Adrenal gland (tissue), 12 donors: ENCODE data around the gene KIAA2012. TPM values are rescaled to one million over a fixed set of nuclear protein-coding genes. Genes with fewer than 3 reads are reported as not detected.

ENCODE experiments used
- DNase-seq, 7 donors: peaks; one replicate each; pipeline ENCODE4 v3.0.0-alpha.2; 2019 to 2020
- H3K27ac ChIP-seq, 5 donors: fragments of 200-600 bp; sonication (generic) in 4 of 5; 1 replicate in 3 of 5; 2 replicates in 2 of 5; pipeline versions ENCODE4 v1.5.1 to v1.8.0; 2016 to 2020; ENCODE audit warnings: mild to moderate bottlenecking in 1 of 5
- H3K27me3 ChIP-seq: fragments of 200-600 bp; 2 replicates; pipeline ENCODE4 v1.8.0; 2021
- H3K36me3 ChIP-seq, 2 donors: fragments of 200-600 bp; replicated peaks in 1 of 2; 1 replicate in 1 of 2; 2 replicates in 1 of 2; pipeline versions ENCODE4 v1.5.1 to v1.8.0; 2018 to 2022
- H3K4me1 ChIP-seq, 2 donors: fragments of 200-600 bp; replicated peaks in 1 of 2; 1 replicate in 1 of 2; 2 replicates in 1 of 2; pipeline versions ENCODE4 v1.5.1 to v1.8.0; 2018 to 2021
- H3K4me3 ChIP-seq, 4 donors: fragments of 200-600 bp; sonication (generic) in 3 of 4; one replicate each; pipeline ENCODE4 v1.5.1; 2016 to 2018
- H3K9me3 ChIP-seq, 3 donors: fragments of 200-600 bp; sonication (generic) in 1 of 3; replicated peaks in 1 of 3; 1 replicate in 2 of 3; 2 replicates in 1 of 3; pipeline versions ENCODE4 v1.5.1 to v1.8.0; 2016 to 2021
- POLR2A ChIP-seq, 2 donors: fragments of 450-650 bp; IDR thresholded peaks; one replicate each; pipeline ENCODE4 v1.6.1; 2017; ENCODE audit warnings: antibody characterized with exemption in 2 of 2, mild to moderate bottlenecking in 2 of 2, moderate library complexity in 1 of 2
- WGBS, 4 donors: extraction: QIAGEN DNeasy Blood & Tissue Kit in 2 of 4; methylation state at CpG; one replicate each; pipeline versions ENCODE4 v1.1.5 to v1.1.7; 2013 to 2017; 5-methylcytosine and 5-hydroxymethylcytosine counted together
- intact Hi-C, 2 donors: fragments of 100-400 bp; cut with DNase I; formaldehyde crosslinking; loops; one replicate each; pipeline versions ENCODE4 v1.14.1 to v1.15.0; 2022 to 2023
- polyA plus RNA-seq, 3 donors: library from polyadenylated mRNA; stranded (reverse); fragments of 200-250 nt in 2 of 3; fragments of 350-450 nt in 1 of 3; fragmentation: Illumina TruSeq in 1 of 3; extraction: RNeasy Lipid Tissue Mini Kit (QIAGEN cat#74804) in 1 of 3; gene quantifications; one replicate each; pipeline ENCODE4 v1.2.3, GENCODE V29; 2013 to 2014
- total RNA-seq, 9 donors: library from RNA; depleted of rRNA in 4 of 9; stranded (reverse); fragments of >200 nt in 4 of 9; fragments of 120-200 nt in 1 of 9; fragmentation: NEBNext Ultra II Directional in 1 of 9; extraction: Animal tissue kit (Norgen Biotek cat#: 25700) in 1 of 9; gene quantifications; one replicate each; pipeline versions ENCODE4 v1.1.0 to v1.2.4, GENCODE V29; 2013 to 2023
- TF ChIP-seq, protein P1 (sequence below), 6 experiments: fragments of 450-650 bp in 4 of 6; fragments of 200-600 bp in 2 of 6; sonication (generic) in 1 of 6; IDR thresholded peaks; 1 replicate in 5 of 6; 2 replicates in 1 of 6; pipeline versions ENCODE4 v1.5.1 to v1.8.0; 2016 to 2021; ENCODE audit warnings: antibody characterized with exemption in 6 of 6, mild to moderate bottlenecking in 2 of 6, moderate library complexity in 1 of 6
- donor health status: healthy with polysubstance abuse.
- donor health status: Bipolar disorder and iron deficiency.
- donor health status: DM: yes; HTN: yes; CAD: no.
- donor health status: DM: no; HTN: no; CAD: no.
- donor health status: DM: no; HTN: no; CAD: no.
- donor health status: DM: yes; HTN: yes; CAD: no.

The KIAA2012 gene
- total and polyA plus RNA-seq, 12 donors, result 0.09 to 0.16 (median 0.11) TPM; not detected in 9

DNA sequence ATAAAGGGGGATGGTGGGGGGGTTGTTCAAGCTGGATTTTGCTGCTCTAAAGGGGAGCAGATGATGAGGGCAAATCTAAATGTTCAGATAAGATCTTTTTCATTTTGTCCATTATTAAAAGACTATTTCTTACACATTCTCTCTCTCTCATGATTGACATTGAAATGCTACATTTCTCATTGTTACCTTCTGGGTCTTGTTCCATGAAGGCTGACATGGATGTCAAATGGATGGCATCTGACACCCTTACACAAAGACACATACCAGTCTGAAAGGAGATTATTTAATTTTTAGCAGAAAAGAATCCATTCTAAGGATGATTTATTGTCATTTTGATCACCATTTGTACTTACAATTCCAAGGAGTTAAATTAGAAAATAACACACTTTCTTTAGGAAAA is 28.3 kb upstream of the KIAA2012 start:
- Histone ChIP-seq H3K36me3 (no peaks in the 10 kb centered on the region), H3K4me3 (no peak overlapping the region), H3K27ac (no peak overlapping the region), H3K27me3 (no peaks in the 10 kb centered on the region), H3K4me1 (no peaks in the 10 kb centered on the region), H3K9me3 (no peaks in the 10 kb centered on the region)
- no peak for TF ChIP-seq POLR2A (IDR thresholded peaks at IDR 0.05)
- TF ChIP-seq, protein P1, sequence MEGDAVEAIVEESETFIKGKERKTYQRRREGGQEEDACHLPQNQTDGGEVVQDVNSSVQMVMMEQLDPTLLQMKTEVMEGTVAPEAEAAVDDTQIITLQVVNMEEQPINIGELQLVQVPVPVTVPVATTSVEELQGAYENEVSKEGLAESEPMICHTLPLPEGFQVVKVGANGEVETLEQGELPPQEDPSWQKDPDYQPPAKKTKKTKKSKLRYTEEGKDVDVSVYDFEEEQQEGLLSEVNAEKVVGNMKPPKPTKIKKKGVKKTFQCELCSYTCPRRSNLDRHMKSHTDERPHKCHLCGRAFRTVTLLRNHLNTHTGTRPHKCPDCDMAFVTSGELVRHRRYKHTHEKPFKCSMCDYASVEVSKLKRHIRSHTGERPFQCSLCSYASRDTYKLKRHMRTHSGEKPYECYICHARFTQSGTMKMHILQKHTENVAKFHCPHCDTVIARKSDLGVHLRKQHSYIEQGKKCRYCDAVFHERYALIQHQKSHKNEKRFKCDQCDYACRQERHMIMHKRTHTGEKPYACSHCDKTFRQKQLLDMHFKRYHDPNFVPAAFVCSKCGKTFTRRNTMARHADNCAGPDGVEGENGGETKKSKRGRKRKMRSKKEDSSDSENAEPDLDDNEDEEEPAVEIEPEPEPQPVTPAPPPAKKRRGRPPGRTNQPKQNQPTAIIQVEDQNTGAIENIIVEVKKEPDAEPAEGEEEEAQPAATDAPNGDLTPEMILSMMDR (IDR thresholded peaks at IDR 0.05), result no peak
- intact Hi-C loops, result no loop called here
- DNase-seq, result no peak

DNA sequence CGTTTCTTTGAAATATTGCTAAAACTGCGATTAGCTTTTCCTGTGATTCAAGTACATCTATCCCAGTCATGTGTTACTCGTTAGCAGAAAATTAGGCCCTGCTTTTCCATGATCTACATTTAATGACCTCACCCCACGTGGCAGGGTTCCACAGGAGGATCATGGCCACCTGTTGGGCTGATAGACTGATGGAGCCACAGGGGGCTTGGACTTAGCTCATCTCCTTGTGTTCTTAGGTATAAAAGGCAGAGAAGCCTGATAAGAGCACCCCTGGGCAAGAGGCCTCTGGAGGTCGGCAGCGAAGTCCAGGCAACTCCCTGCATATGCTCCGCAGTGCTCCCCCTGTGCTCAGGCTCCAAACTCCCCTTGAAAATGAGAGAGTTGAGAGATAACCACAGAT is 26.5 kb upstream of the KIAA2012 start:
- no peaks in the 10 kb centered on the region for H3K4me1 ChIP-seq
- no peak overlapping the region for H3K4me3 ChIP-seq
- DNase-seq, result no peak
- H3K36me3 ChIP-seq, result no peaks in the 10 kb centered on the region
- TF ChIP-seq, protein P1 (IDR thresholded peaks at IDR 0.05), result no peak
- TF ChIP-seq POLR2A (IDR thresholded peaks at IDR 0.05), result no peak
- H3K9me3 ChIP-seq, result no peaks in the 10 kb centered on the region
- intact Hi-C loops, result no loop called here
- no peak overlapping the region for H3K27ac ChIP-seq
- WGBS, 4 donors, result 85 to 91% (median 90%) methylated on average over 7 of the region's 7 CpGs
- no peaks in the 10 kb centered on the region for H3K27me3 ChIP-seq

DNA sequence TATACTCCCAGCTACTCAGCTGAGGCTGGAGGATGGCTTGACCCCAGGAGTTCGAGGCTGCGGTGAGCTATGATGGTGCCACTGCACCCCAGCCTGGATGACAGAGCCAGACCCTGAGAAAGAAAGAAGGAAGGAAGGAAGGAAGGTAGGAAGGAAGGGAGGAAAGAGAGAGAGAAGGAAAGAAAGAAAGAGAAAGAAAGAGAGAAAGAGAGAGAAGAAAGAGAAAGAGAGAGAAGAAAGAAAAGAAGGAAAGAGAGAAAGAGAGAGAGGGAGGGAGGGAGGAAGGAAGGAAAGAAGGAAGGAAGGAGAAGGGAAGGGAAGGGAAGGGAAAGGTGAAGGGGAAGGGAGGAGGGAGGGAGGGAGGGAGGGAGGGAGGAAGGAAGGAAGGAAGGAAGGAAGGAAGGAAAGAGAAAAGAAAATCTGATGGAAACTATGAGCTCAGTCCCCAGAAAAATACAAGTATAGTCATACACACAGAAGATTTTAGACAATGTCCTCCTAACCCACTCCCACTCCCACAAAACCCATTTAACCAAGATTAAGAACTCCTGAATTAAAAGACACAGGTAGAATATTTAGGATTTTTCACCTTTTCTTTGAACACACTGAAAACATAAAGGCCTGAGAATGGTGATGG is 23.8 kb upstream of the KIAA2012 start:
- H3K4me3 ChIP-seq, result no peak overlapping the region
- no peaks in the 10 kb centered on the region for H3K36me3 ChIP-seq
- no peaks in the 10 kb centered on the region for H3K9me3 ChIP-seq
- TF ChIP-seq, protein P1 (IDR thresholded peaks at IDR 0.05), result no peak
- no peak for TF ChIP-seq POLR2A (IDR thresholded peaks at IDR 0.05)
- intact Hi-C loops, result no loop called here
- no peaks in the 10 kb centered on the region for H3K27me3 ChIP-seq
- no peak overlapping the region for H3K27ac ChIP-seq
- DNase-seq, result no peak
- H3K4me1 ChIP-seq, result no peaks in the 10 kb centered on the region
- WGBS, 4 donors, result 95 to 97% (median 96%) methylated on average over 2 of the region's 2 CpGs

DNA sequence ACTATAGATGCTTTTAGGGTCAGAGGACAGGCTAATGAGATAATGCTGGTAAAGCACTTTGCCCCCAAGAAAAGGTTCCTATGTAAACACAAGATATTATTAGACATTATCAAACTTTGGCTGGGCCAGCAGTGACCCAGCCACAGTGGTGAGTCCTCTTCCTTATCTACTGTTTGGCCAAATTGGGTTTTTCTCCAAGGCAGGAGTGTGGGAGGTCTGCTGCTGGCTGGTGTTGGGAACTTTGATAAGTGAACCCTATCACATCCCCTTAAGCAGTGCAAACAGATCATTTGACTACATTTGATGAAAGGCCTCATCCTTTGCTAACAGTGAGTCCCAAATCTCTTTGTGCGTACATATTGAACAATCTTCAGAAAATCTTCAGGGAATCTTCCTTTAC is 23.2 kb upstream of the KIAA2012 start:
- Histone ChIP-seq H3K9me3 (no peaks in the 10 kb centered on the region), H3K27ac (no peak overlapping the region), H3K4me1 (no peaks in the 10 kb centered on the region), H3K4me3 (no peak overlapping the region), H3K36me3 (no peaks in the 10 kb centered on the region), H3K27me3 (no peaks in the 10 kb centered on the region)
- intact Hi-C loops, result no loop called here
- WGBS, 4 donors, result 92 to 100% (median 95%) methylated on average over 1 of the region's 1 CpG
- no peak for DNase-seq
- TF ChIP-seq POLR2A (IDR thresholded peaks at IDR 0.05), result no peak
- TF ChIP-seq, protein P1 (IDR thresholded peaks at IDR 0.05), result no peak
